ENCODE measurements around the gene BABAM2. TPM values are rescaled to one million over a fixed set of nuclear protein-coding genes. Genes with fewer than 3 reads are reported as not detected.

BABAM2 gene
- total RNA-seq, 1 donor from 2014 or later = 58.9 TPM

GRCh38 chr2:28356095-28356911 lies 465.8 kb downstream of the BABAM2 start:
- Histone ChIP-seq H3K4me1 (peaks cover 21% of the 10 kb centered on the region), H3K36me3 (no peaks in the 10 kb centered on the region), H3K9me3 (replicated peaks) (no peaks in the 10 kb centered on the region), H3K27me3 (ENCODE audit: low read depth) (no peaks in the 10 kb centered on the region), H3K27ac (replicated peaks) (peak overlapping the region; percentile 96), H3K4me3 (no peak overlapping the region)
- TF ChIP-seq, protein P1, sequence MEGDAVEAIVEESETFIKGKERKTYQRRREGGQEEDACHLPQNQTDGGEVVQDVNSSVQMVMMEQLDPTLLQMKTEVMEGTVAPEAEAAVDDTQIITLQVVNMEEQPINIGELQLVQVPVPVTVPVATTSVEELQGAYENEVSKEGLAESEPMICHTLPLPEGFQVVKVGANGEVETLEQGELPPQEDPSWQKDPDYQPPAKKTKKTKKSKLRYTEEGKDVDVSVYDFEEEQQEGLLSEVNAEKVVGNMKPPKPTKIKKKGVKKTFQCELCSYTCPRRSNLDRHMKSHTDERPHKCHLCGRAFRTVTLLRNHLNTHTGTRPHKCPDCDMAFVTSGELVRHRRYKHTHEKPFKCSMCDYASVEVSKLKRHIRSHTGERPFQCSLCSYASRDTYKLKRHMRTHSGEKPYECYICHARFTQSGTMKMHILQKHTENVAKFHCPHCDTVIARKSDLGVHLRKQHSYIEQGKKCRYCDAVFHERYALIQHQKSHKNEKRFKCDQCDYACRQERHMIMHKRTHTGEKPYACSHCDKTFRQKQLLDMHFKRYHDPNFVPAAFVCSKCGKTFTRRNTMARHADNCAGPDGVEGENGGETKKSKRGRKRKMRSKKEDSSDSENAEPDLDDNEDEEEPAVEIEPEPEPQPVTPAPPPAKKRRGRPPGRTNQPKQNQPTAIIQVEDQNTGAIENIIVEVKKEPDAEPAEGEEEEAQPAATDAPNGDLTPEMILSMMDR (IDR thresholded peaks at IDR 0.05; ENCODE audit: borderline replicate concordance) = no peak
- DNase-seq = peak; percentile 96
- intact Hi-C loops (cut with micrococcal nuclease) = no loop called here

DNA sequence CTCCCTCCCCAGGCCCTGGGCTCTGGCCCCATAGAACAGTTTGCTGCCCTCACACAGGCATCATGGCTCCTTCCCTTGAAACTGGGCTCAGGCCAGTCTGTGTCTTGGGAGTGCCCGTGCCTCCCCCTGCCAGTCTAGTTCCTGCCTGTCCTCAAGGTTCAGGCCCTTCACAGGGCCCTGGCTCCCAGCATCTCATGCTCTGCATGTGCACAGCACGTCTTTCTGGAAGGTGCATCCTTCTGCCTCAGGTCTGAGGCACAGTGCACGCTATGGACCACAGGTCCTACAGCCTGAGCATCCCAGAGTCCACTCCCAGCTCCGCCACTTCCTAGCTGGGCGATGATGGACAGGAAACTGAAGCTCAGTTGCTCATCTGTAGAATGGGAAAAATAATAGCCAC lies 466.5 kb downstream of the BABAM2 start:
- peaks cover 21% of the 10 kb centered on the region for H3K4me1 ChIP-seq
- H3K36me3 ChIP-seq = no peaks in the 10 kb centered on the region
- no peaks in the 10 kb centered on the region for H3K9me3 ChIP-seq (replicated peaks)
- TF ChIP-seq, protein P1 (IDR thresholded peaks at IDR 0.05; ENCODE audit: borderline replicate concordance) = no peak
- peak overlapping the region; percentile 96 for H3K27ac ChIP-seq (replicated peaks)
- no peak for DNase-seq
- H3K27me3 ChIP-seq (ENCODE audit: low read depth) = no peaks in the 10 kb centered on the region
- intact Hi-C loops (cut with micrococcal nuclease) = no loop called here
- H3K4me3 ChIP-seq = no peak overlapping the region

DNA sequence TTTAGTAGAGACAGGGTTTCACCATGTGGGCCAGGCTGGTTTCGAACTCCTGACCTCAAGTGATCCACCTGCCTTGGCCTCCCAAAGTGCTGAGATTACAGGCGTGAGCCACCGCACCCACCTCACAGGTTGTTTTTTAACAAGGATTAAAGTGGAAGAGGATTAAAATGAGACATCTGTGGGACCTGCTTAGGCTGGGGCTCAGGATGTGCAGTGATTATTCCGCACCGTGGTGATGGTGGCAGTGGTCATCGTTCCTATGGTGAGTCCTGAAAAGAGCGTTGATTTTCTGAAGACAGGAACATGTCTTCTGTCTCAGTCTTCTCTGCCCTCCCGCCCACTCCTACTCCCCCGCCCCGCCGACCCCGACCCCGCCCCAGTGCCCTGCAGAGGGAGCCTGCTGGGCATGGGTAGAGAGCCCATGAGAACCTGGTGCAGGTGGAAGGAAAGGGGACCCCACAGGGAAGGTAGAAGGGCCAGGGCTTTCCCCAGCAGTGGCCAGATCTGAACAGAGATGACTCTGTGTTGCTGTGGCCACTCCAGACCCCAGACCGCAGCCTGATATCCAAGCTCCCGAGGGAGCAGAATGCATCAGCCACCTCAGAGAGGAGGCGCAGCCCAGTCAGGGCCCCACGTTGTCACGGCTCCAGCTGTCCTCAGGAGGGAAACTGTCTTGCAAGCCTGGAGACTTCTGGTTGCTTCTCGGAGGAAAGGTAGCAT lies 467.6 kb downstream of the BABAM2 start:
- Histone ChIP-seq H3K4me3 (no peak overlapping the region), H3K36me3 (no peaks in the 10 kb centered on the region), H3K27me3 (ENCODE audit: low read depth) (no peaks in the 10 kb centered on the region), H3K9me3 (replicated peaks) (no peaks in the 10 kb centered on the region), H3K4me1 (peaks cover 21% of the 10 kb centered on the region), H3K27ac (replicated peaks) (no peak overlapping the region)
- TF ChIP-seq, protein P1 (IDR thresholded peaks at IDR 0.05; ENCODE audit: borderline replicate concordance) = no peak
- intact Hi-C loops (cut with micrococcal nuclease) = no loop called here
- no peak for DNase-seq

GRCh38 chr2:28358668-28359201 lies 468.2 kb downstream of the BABAM2 start:
- no peaks in the 10 kb centered on the region for H3K36me3 ChIP-seq
- TF ChIP-seq, protein P1 (IDR thresholded peaks at IDR 0.05; ENCODE audit: borderline replicate concordance) = no peak
- no peak overlapping the region for H3K4me3 ChIP-seq
- H3K27me3 ChIP-seq (ENCODE audit: low read depth) = no peaks in the 10 kb centered on the region
- no peak overlapping the region for H3K27ac ChIP-seq (replicated peaks)
- intact Hi-C loops (cut with micrococcal nuclease) = no loop called here
- peaks cover 21% of the 10 kb centered on the region for H3K4me1 ChIP-seq
- DNase-seq = no peak
- no peaks in the 10 kb centered on the region for H3K9me3 ChIP-seq (replicated peaks)

DNA sequence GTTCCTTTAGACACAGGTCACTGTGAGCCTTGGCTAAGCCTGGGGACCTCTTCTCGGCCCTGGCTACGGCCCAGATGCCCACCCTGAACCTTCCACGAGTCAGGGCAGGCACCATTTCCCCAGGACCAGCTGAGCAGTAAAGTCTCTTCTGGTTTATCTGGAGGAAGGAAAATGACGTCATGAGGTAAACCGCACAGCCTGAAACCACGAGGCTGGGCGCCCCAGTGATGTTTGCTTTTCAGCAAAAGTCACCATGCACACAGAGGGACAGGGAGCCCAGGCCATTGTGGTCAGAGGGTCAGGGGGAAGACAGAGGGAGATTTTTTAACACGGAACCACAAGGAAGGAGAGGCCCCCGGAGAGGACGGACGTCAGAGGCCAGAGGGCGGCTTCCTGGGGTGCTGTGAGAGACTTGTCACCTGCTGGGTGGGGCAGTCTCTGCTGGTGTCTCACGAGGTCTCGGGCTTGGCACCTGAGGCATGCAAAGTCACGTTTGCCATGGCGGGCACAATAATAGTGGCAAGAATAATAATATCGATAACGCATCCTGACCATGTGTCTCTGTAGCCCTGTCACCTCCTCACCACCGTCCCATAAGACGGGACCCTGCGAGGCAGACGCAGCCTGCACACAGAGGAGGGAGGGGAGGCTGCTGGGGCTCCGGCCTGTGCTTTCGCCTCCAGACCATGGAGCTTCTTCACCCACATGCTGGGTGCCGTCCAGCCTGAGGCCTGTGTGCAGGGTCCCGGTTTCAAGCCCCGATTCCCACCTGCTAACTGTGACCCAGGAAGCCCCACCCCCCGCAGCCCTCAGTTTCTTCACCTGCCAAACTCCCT lies 468.9 kb downstream of the BABAM2 start:
- peak; percentile 32 for DNase-seq
- no peaks in the 10 kb centered on the region for H3K27me3 ChIP-seq (ENCODE audit: low read depth)
- peaks cover 21% of the 10 kb centered on the region for H3K4me1 ChIP-seq
- H3K36me3 ChIP-seq = no peaks in the 10 kb centered on the region
- TF ChIP-seq, protein P1 (IDR thresholded peaks at IDR 0.05; ENCODE audit: borderline replicate concordance) = no peak
- no peak overlapping the region for H3K4me3 ChIP-seq
- no peaks in the 10 kb centered on the region for H3K9me3 ChIP-seq (replicated peaks)
- H3K27ac ChIP-seq (replicated peaks) = no peak overlapping the region
- intact Hi-C loops (cut with micrococcal nuclease) = no loop called here

All from left ventricle myocardium inferior (tissue), 1 donor.